Common myeloid progenitor, CD34-positive (primary cell): ENCODE measurements around the gene DNAJC21.

Source experiments
- CTCF ChIA-PET: fragments of 350-600 bp; sonication (Branson Sonifier 250); formaldehyde crosslinking; loops from one replicate; lab custom pipeline; 2021; ENCODE audit warnings: antibody characterized with exemption; lab: Charles Lee
- POLR2A ChIA-PET: fragments of 350-600 bp; sonication (Branson Sonifier 250); formaldehyde crosslinking; loops from one replicate; lab custom pipeline; 2021; ENCODE audit warnings: antibody characterized with exemption; lab: Charles Lee
- DNase-seq, 3 donors: peaks; one replicate each; pipeline versions ENCODE4 v3.0.0 to v3.0.0-alpha.2; 2013
- H3K27ac ChIP-seq, 2 experiments: 1 replicate in 1 of 2; 2 replicates in 1 of 2; pipeline ENCODE4 v1.7.0; 2013; ENCODE audit warnings: inconsistent platforms in 2 of 2, low read length in 2 of 2, mild to moderate bottlenecking in 2 of 2, low read depth in 1 of 2, moderate library complexity in 1 of 2; ENCODE audit not compliant: severe bottlenecking in 2 of 2, insufficient read depth in 1 of 2, poor library complexity in 1 of 2
- H3K27me3 ChIP-seq, 5 experiments: replicated peaks in 2 of 5; 1 replicate in 3 of 5; 2 replicates in 2 of 5; pipeline versions ENCODE4 v1.6.1 to v1.7.0; 2013; ENCODE audit warnings: low read length in 4 of 5, mild to moderate bottlenecking in 2 of 5, moderate library complexity in 2 of 5, inconsistent platforms in 1 of 5; ENCODE audit not compliant: insufficient read depth in 5 of 5, control insufficient read depth in 4 of 5
- H3K36me3 ChIP-seq, 4 experiments: 1 replicate in 2 of 4; 2 replicates in 2 of 4; pipeline versions ENCODE4 v1.6.1 to v1.7.0; 2013; ENCODE audit warnings: low read length in 3 of 4, control low read depth in 1 of 4, mild to moderate bottlenecking in 1 of 4; ENCODE audit not compliant: control insufficient read depth in 4 of 4, insufficient read depth in 4 of 4
- H3K4me1 ChIP-seq, 4 experiments: 1 replicate in 3 of 4; 2 replicates in 1 of 4; pipeline versions ENCODE4 v1.6.1 to v1.7.1; 2013; ENCODE audit warnings: low read length in 3 of 4, mild to moderate bottlenecking in 3 of 4, control low read depth in 1 of 4, inconsistent platforms in 1 of 4, moderate library complexity in 1 of 4; ENCODE audit not compliant: control insufficient read depth in 4 of 4, insufficient read depth in 4 of 4; ENCODE audit errors: control extremely low read depth in 1 of 4
- H3K4me3 ChIP-seq, 7 experiments: 1 replicate in 4 of 7; 2 replicates in 3 of 7; pipeline versions ENCODE4 v1.5.1 to v1.7.0; 2013; ENCODE audit warnings: mild to moderate bottlenecking in 7 of 7, low read length in 6 of 7, moderate library complexity in 6 of 7, inconsistent platforms in 2 of 7, low read depth in 2 of 7, control low read depth in 1 of 7; ENCODE audit not compliant: insufficient read depth in 4 of 7, control insufficient read depth in 1 of 7; ENCODE audit errors: extremely low read depth in 1 of 7
- H3K9me3 ChIP-seq, 5 experiments: 1 replicate in 4 of 5; 2 replicates in 1 of 5; pipeline versions ENCODE4 v1.6.1 to v1.7.1; 2013; ENCODE audit warnings: low read length in 4 of 5, mild to moderate bottlenecking in 2 of 5, inconsistent platforms in 1 of 5, low read depth in 1 of 5, moderate library complexity in 1 of 5; ENCODE audit not compliant: control insufficient read depth in 4 of 5, insufficient read depth in 2 of 5; ENCODE audit errors: control extremely low read depth in 1 of 5
- WGBS: methylation state at CpG from one replicate; pipeline ENCODE4 v1.1.5; 2013; ENCODE audit not compliant: insufficient coverage; 5-methylcytosine and 5-hydroxymethylcytosine counted together

Gene DNAJC21

GRCh38 chr5:34978681-34979080 lies 49.3 kb downstream of the DNAJC21 start:
- WGBS: 72% methylated on average over 3 of the region's 4 CpGs
- CTCF ChIA-PET: interaction anchor here (1.5 kb wide), 1 partner anchor 25 kb away, joined by 3 read pairs; no protein-coding TSS in a partner anchor

GRCh38 chr5:34982823-34983222 lies 53.5 kb downstream of the DNAJC21 start:
- Histone ChIP-seq H3K4me1 (no peaks in the 10 kb centered on the region), H3K9me3 (peaks cover 0 to 20% (median 7%) of the 10 kb centered on the region in 5 experiments), H3K27ac (no peak overlapping the region), H3K36me3 (no peaks in the 10 kb centered on the region), H3K27me3 (peaks cover 0 to 2% (median 0%) of the 10 kb centered on the region in 5 experiments), H3K4me3 (no peak overlapping the region)
- DNase-seq: no peak
- 100% methylated on average over 1 of the region's 4 CpGs for WGBS
- CTCF ChIA-PET: no interaction called here
- POLR2A ChIA-PET: no interaction called here

More at GRCh38 chr5:34978681-34979080, 49.3 kb downstream of the DNAJC21 start:
- H3K9me3 ChIP-seq: no peaks in the 10 kb centered on the region
- no peaks in the 10 kb centered on the region for H3K36me3 ChIP-seq
- H3K27ac ChIP-seq: no peak overlapping the region
- no peak overlapping the region for H3K4me3 ChIP-seq
- no peaks in the 10 kb centered on the region for H3K4me1 ChIP-seq
- POLR2A ChIA-PET: no interaction called here
- DNase-seq: no peak
- no peaks in the 10 kb centered on the region for H3K27me3 ChIP-seq

GRCh38 chr5:34986965-34987364 lies 57.6 kb downstream of the DNAJC21 start:
- Histone ChIP-seq H3K4me1 (no peaks in the 10 kb centered on the region), H3K9me3 (peaks cover 0 to 20% (median 7%) of the 10 kb centered on the region in 5 experiments), H3K27ac (no peak overlapping the region), H3K27me3 (peaks cover 0 to 4% (median 0%) of the 10 kb centered on the region in 5 experiments), H3K36me3 (no peaks in the 10 kb centered on the region), H3K4me3 (no peak overlapping the region)
- WGBS: 100% methylated on average over 1 of the region's 1 CpG
- CTCF ChIA-PET: no interaction called here
- POLR2A ChIA-PET: no interaction called here
- DNase-seq: no peak

- H3K9me3 ChIP-seq: peaks cover 0 to 7% (median 6%) of the 10 kb centered on the region in 5 experiments
- H3K36me3 ChIP-seq: no peaks in the 10 kb centered on the region
- no peaks in the 10 kb centered on the region for H3K4me1 ChIP-seq
- ChIA-PET CTCF (interaction anchor here (2.6 kb wide), 1 partner anchor 12 kb away, joined by 11 read pairs; no protein-coding TSS in a partner anchor), POLR2A (no interaction called here)
- peaks cover 0 to 8% (median 3%) of the 10 kb centered on the region in 5 experiments for H3K27me3 ChIP-seq
- H3K27ac ChIP-seq: no peak overlapping the region
- DNase-seq: no peak
- H3K4me3 ChIP-seq: no peak overlapping the region
- WGBS: no CpG with 5 or more reads among the region's 2 CpGs
Measured at GRCh38 chr5:34991486-34992238, 62.3 kb downstream of the DNAJC21 start.

GRCh38 chr5:34993951-34994350 lies 64.6 kb downstream of the DNAJC21 start:
- Histone ChIP-seq H3K27me3 (peaks cover 0 to 4% (median 2%) of the 10 kb centered on the region in 5 experiments), H3K36me3 (no peaks in the 10 kb centered on the region), H3K4me3 (no peak overlapping the region), H3K9me3 (peaks cover 0 to 2% (median 0%) of the 10 kb centered on the region in 5 experiments), H3K27ac (no peak overlapping the region), H3K4me1 (no peaks in the 10 kb centered on the region)
- CTCF ChIA-PET: interaction anchor here (2.6 kb wide), 1 partner anchor 9 kb away, joined by 11 read pairs; no protein-coding TSS in a partner anchor
- 100% methylated on average over 1 of the region's 8 CpGs for WGBS
- no peak for DNase-seq
- POLR2A ChIA-PET: no interaction called here

GRCh38 chr5:34996261-34996660 lies 66.9 kb downstream of the DNAJC21 start:
- POLR2A ChIA-PET: no interaction called here
- peaks cover 0 to 2% (median 0%) of the 10 kb centered on the region in 5 experiments for H3K9me3 ChIP-seq
- H3K36me3 ChIP-seq: no peaks in the 10 kb centered on the region
- no peak overlapping the region for H3K4me3 ChIP-seq
- H3K4me1 ChIP-seq: no peaks in the 10 kb centered on the region
- WGBS: 100% methylated on average over 1 of the region's 2 CpGs
- peaks cover 0 to 4% (median 3%) of the 10 kb centered on the region in 5 experiments for H3K27me3 ChIP-seq
- CTCF ChIA-PET: no interaction called here
- H3K27ac ChIP-seq: no peak overlapping the region
- no peak for DNase-seq

GRCh38 chr5:34998058-34998789 lies 68.9 kb downstream of the DNAJC21 start:
- ChIA-PET CTCF (no interaction called here), POLR2A (no interaction called here)
- Histone ChIP-seq H3K4me3 (no peak overlapping the region), H3K36me3 (no peaks in the 10 kb centered on the region), H3K4me1 (no peaks in the 10 kb centered on the region), H3K27ac (no peak overlapping the region), H3K27me3 (peaks cover 0 to 4% (median 2%) of the 10 kb centered on the region in 5 experiments), H3K9me3 (no peaks in the 10 kb centered on the region)
- DNase-seq: no peak
- 100% methylated on average over 1 of the region's 6 CpGs for WGBS
